ENCODE measurements around the gene GALNT2. TPM values are rescaled to one million over a fixed set of nuclear protein-coding genes. Genes with fewer than 3 reads are reported as not detected.

The GALNT2 gene
- total and polyA plus RNA-seq, 2 of the 4 experiments (the other 2 are of a cell fraction): 50.4 to 189 TPM

- Histone ChIP-seq H3K9me3 (ENCODE audit: control insufficient read depth, insufficient read depth, low read length) (no peaks in the 10 kb centered on the region), H3K23ac (ENCODE audit: low read depth, low read length) (no peak overlapping the region), H4K8ac (ENCODE audit: low read depth in 2 of 2, low read length in 2 of 2) (no peak overlapping the region), H3K4me3 (ENCODE audit: insufficient read depth, low read depth, low read length) (no peak overlapping the region), H3K18ac (ENCODE audit: low read depth, low read length) (no peak overlapping the region), H3K4me2 (ENCODE audit: low read depth, low read length) (no peak overlapping the region), H2AFZ (replicated peaks; ENCODE audit: low read length, poor library complexity) (no peak overlapping the region), H2BK120ac (ENCODE audit: low read depth, low read length) (no peak overlapping the region), H3K27me3 (ENCODE audit: control insufficient read depth, insufficient read depth, low read length) (peaks cover 4% of the 10 kb centered on the region), H3K36me3 (ENCODE audit: control insufficient read depth, insufficient read depth, low read length) (no peaks in the 10 kb centered on the region), H2AK5ac (ENCODE audit: low read depth, low read length) (no peak overlapping the region), H2BK20ac (ENCODE audit: low read depth, low read length) (no peak overlapping the region), H2BK15ac (ENCODE audit: low read depth, low read length) (no peak overlapping the region), H3K9me1 (ENCODE audit: insufficient read depth, low read length) (no peaks in the 10 kb centered on the region), H3K9ac (ENCODE audit: low read depth, low read length) (no peak overlapping the region), H3K56ac (ENCODE audit: extremely low read depth, insufficient read depth, low read length) (no peak overlapping the region), H3K79me1 (ENCODE audit: low read depth in 1 of 2, low read length in 2 of 2) (no peaks in the 10 kb centered on the region), H2AK9ac (replicated peaks; ENCODE audit: low read depth, low read length, poor library complexity) (no peak overlapping the region), H3K27ac (ENCODE audit: insufficient read depth, low read length) (no peak overlapping the region), H3K4ac (ENCODE audit: low read depth, low read length) (no peak overlapping the region), H4K91ac (ENCODE audit: insufficient read depth, low read depth, low read length) (no peak overlapping the region), H4K5ac (ENCODE audit: low read depth, low read length) (no peak overlapping the region), H3K14ac (replicated peaks; ENCODE audit: low read depth, low read length) (no peak overlapping the region), H3K4me1 (ENCODE audit: control insufficient read depth, insufficient read depth, low read length) (no peaks in the 10 kb centered on the region), H2BK5ac (ENCODE audit: low read depth, low read length, poor library complexity, severe bottlenecking) (no peak overlapping the region), H4K20me1 (ENCODE audit: insufficient read depth, low read length) (no peaks in the 10 kb centered on the region)
- TF ChIP-seq POLR2A (IDR thresholded peaks at IDR 0.05; ENCODE audit: low read depth, low read length) (no peak), USF2 (IDR thresholded peaks at IDR 0.05; ENCODE audit: low read depth, low read length) (no peak), ELK1 (IDR thresholded peaks at IDR 0.05; ENCODE audit: borderline replicate concordance, low read depth, low read length) (no peak), SMC3 (IDR thresholded peaks at IDR 0.05; ENCODE audit: low read depth, low read length) (no peak), CEBPB (IDR thresholded peaks at IDR 0.05; ENCODE audit: low read depth, low read length) (no peak), RAD21 (IDR thresholded peaks at IDR 0.05; ENCODE audit: low read length) (no peak), CHD1 (IDR thresholded peaks at IDR 0.05; ENCODE audit: low read depth, low read length) (no peak), RFX5 (IDR thresholded peaks at IDR 0.05; ENCODE audit: low read depth, low read length) (no peak), MAFK (IDR thresholded peaks at IDR 0.05; ENCODE audit: low read depth, low read length) (no peak), NFE2L2 (IDR thresholded peaks at IDR 0.05; ENCODE audit: low read depth, low read length) (no peak), CTCF (conservative IDR thresholded peaks at IDR 0.05; ENCODE audit: low read depth, low read length) (no peak), RCOR1 (IDR thresholded peaks at IDR 0.05; ENCODE audit: insufficient replicate concordance, low read length) (no peak), BHLHE40 (IDR thresholded peaks at IDR 0.05; ENCODE audit: low read depth, low read length) (no peak), FOS (IDR thresholded peaks at IDR 0.05; ENCODE audit: low read depth, low read length) (no peak), MXI1 (IDR thresholded peaks at IDR 0.05; ENCODE audit: borderline replicate concordance, low read depth, low read length) (no peak), MAZ (IDR thresholded peaks at IDR 0.05; ENCODE audit: borderline replicate concordance, low read depth, low read length) (no peak)
- 0% methylated on average over 1 of the region's 6 CpGs; no CpG with 5 or more reads in 1 of the 2 experiments for WGBS, 2 experiments (ENCODE audit: extremely low coverage in 2 of 2, insufficient read length in 1 of 2)
- intact Hi-C loops (cut with micrococcal nuclease) (no loop called here), in situ Hi-C loops (cut with MboI; ENCODE audit: low sequenced_read_pairs) (no loop called here), dilution Hi-C loops (cut with HindIII; ENCODE audit: low sequenced_read_pairs, unreplicated experiment) (no loop called here)
- ATAC-seq (ENCODE audit: low read depth): no peak
- no TSS peak for BruUV-seq (replicated peaks)
- DNase-seq: no peak
- POLR2A ChIA-PET (ENCODE audit: unreplicated experiment): no interaction called here
- CTCF ChIA-PET: no interaction called here
These were observed 44.2 kb upstream of the GALNT2 start for GRCh38 chr1:230022666-230023380.

Data from IMR-90 (cell line).